ENCODE data around the gene NBAS.

Gene NBAS

DNA sequence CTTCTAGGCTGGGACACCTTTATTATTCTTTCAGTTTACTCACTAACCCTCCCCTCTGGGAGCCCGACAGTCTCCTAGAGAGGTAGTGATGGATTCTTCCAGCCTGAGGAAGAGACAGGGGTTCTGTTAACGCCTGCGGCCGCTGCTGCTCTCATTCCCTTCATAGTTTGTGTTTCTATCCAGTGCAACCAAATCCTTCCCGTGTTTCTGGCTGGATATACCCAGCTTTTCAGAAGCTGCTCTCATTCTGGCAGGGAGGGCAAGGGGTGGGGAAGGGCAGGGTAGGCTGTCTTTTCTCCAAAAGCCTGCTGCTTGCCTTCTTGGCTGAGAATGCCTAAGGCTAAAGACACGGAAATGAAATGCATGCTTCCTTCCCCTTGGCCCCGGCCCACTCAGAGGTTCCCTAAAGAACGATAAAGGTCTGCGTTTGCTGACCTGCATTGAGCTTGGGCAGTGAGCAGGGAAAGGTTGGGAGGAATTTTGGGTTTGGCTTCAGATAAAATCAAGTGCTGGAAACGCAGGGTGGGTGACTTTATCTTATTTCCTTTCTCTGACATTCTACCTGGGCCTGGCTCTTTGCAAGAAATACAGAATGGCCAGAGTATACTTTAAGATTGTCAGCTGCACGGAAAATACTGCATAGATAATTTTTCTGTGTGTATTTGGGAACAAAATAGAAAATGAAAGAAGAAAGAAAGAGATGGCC, 390.9 kb downstream of the NBAS start:
- H3K4me3 ChIP-seq (ENCODE audit: control insufficient read depth, low read depth, low read length) = no peak overlapping the region
- TF ChIP-seq, protein P1, sequence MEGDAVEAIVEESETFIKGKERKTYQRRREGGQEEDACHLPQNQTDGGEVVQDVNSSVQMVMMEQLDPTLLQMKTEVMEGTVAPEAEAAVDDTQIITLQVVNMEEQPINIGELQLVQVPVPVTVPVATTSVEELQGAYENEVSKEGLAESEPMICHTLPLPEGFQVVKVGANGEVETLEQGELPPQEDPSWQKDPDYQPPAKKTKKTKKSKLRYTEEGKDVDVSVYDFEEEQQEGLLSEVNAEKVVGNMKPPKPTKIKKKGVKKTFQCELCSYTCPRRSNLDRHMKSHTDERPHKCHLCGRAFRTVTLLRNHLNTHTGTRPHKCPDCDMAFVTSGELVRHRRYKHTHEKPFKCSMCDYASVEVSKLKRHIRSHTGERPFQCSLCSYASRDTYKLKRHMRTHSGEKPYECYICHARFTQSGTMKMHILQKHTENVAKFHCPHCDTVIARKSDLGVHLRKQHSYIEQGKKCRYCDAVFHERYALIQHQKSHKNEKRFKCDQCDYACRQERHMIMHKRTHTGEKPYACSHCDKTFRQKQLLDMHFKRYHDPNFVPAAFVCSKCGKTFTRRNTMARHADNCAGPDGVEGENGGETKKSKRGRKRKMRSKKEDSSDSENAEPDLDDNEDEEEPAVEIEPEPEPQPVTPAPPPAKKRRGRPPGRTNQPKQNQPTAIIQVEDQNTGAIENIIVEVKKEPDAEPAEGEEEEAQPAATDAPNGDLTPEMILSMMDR (conservative IDR thresholded peaks at IDR 0.05; ENCODE audit: control insufficient read depth, insufficient read depth, low read depth, low read length) = no peak
- DNase-seq (ENCODE audit: low read depth) = no peak

DNA sequence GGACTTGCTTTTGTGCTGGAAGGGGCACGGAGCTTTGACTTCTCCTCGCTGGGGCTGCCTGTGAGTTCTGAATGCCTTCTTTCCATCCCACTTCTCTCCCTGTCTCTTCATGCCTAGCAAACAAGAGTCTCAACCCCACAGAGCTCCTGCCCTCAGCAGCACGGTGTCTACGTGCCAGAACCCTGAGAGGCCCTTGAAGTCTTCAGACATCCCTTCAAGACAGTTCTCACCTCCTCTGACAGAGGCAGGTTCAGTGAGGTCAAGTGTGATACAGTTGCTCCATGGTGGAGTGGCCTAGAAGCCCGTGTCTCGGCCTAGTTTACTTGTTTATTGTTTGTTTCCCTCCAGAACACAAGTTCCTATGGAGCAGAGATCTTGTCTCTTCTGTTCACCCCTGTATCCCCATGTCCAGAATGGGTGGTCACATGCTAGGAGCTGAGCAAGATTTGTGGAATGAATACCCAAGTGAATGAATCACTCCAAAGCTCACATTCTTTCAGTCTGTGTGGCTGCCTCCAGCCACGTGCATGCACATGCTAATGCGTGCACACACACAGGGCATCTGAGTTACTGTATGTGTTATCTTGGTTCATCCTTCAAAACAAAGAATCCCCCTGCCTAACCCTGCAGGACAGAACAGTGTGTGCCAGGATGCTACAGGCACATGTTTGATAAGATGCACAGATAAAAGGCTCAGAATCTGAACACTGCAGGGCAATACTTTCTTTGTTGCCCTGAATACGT, 391.6 kb downstream of the NBAS start:
- no peak overlapping the region for H3K4me3 ChIP-seq (ENCODE audit: control insufficient read depth, low read depth, low read length)
- TF ChIP-seq, protein P1 (conservative IDR thresholded peaks at IDR 0.05; ENCODE audit: control insufficient read depth, insufficient read depth, low read depth, low read length) = no peak
- peak; percentile 94 for DNase-seq (ENCODE audit: low read depth)

DNA sequence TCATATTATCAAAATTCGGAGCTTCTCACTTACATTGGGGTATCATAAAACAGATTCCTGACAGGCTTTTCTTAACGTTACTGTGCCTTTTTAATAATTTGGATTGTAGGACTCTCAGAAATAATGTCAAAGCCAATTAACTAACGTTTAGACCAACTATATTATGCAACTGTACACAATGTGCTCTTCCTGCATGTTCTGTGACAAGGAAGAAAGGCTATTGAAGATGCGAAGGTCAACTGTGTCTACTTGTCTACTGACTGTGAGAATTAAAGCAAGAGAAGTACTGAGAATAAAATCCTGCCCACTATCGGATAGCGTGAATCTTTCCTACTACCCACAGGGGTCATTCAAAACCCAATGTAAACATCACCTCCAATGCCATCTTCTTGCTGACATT, 393.0 kb downstream of the NBAS start:
- no peak overlapping the region for H3K4me3 ChIP-seq (ENCODE audit: control insufficient read depth, low read depth, low read length)
- TF ChIP-seq, protein P1 (conservative IDR thresholded peaks at IDR 0.05; ENCODE audit: control insufficient read depth, insufficient read depth, low read depth, low read length) = no peak
- no peak for DNase-seq (ENCODE audit: low read depth)

DNA sequence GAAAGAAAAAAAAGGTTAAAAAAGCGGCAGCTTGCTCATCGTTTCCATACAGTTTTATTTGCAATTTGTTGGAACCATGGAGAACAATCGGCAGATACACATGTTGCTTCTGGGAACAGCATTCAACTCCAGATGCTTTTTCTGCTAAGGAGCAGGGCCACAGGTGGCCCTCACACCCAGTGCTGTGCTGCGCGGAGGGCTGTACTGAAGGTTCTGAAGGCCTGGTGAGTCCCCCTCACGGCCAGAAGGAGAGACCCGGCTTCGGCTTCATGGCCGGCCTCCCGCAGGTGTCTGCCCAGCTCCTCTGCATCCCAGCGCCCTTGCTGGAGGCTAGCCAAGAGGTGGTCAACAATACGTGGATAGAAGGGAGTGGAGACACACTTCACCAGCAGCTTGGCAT, 394.3 kb downstream of the NBAS start:
- no peak for DNase-seq (ENCODE audit: low read depth)
- H3K4me3 ChIP-seq (ENCODE audit: control insufficient read depth, low read depth, low read length) = no peak overlapping the region
- TF ChIP-seq, protein P1 (conservative IDR thresholded peaks at IDR 0.05; ENCODE audit: control insufficient read depth, insufficient read depth, low read depth, low read length) = no peak

DNA sequence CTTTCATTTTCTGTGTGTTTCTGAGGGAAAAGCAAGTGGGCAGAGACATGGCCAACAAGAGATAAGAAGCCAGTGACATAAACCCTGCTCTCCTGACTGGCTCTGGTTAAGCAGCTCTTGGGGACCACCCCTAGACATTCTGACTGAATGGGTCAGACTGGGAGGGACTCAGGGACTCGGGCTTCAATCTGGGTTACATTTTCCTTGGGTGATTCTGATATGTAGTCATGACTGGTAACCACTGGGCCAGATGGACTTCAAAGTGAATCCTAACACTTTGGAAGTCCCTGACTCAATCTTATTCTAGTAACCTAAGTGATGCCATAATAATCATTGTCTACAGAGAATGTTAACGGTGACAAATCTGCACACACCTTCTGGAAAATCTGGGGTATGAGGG, 397.8 kb downstream of the NBAS start:
- TF ChIP-seq, protein P1 (conservative IDR thresholded peaks at IDR 0.05; ENCODE audit: control insufficient read depth, insufficient read depth, low read depth, low read length) = no peak
- DNase-seq (ENCODE audit: low read depth) = peak; percentile 36
- H3K4me3 ChIP-seq (ENCODE audit: control insufficient read depth, low read depth, low read length) = no peak overlapping the region

DNA sequence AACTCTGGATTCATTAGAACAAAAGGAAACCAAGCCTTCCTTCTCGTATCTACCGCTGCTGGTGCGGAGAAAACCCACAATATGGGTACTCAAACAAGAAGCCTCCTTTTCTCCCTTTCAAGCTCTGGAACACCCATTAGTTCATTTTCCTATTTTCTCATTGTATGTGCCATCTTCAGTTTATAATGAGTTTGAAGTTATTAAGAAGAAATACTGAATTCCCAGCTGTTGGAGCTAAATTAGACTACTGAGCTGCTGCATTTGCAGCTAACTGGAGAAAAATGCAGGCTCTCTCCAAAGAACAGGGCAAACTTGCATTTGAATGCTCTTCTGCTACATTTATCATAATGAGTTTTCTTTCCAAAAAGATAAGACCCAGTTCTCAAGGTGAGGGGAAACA, 398.5 kb downstream of the NBAS start:
- TF ChIP-seq, protein P1 (conservative IDR thresholded peaks at IDR 0.05; ENCODE audit: control insufficient read depth, insufficient read depth, low read depth, low read length) = no peak
- H3K4me3 ChIP-seq (ENCODE audit: control insufficient read depth, low read depth, low read length) = no peak overlapping the region
- no peak for DNase-seq (ENCODE audit: low read depth)
